ENCODE measurements around the gene SRSF1.

DNA sequence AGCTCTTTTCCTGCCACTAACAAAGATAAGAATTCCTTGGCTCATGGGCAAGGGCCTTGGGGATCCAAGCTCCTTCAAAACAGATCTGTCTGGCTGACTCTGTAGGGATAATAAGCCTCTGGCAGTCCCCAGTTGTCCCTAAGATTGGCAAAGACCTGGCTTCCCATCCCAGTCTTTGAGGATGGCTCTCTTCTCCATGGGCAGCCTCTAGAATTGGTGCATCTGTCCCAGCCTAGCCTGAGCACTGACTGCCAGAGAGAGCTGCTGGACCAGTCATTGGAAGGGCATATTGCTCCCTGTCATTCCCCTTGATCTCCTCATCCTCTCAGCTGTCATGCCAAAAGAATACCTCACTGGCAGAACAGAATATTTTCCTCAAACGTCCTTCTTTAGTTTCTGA, 38.6 kb downstream of the SRSF1 start:
- TF ChIP-seq, protein P1, sequence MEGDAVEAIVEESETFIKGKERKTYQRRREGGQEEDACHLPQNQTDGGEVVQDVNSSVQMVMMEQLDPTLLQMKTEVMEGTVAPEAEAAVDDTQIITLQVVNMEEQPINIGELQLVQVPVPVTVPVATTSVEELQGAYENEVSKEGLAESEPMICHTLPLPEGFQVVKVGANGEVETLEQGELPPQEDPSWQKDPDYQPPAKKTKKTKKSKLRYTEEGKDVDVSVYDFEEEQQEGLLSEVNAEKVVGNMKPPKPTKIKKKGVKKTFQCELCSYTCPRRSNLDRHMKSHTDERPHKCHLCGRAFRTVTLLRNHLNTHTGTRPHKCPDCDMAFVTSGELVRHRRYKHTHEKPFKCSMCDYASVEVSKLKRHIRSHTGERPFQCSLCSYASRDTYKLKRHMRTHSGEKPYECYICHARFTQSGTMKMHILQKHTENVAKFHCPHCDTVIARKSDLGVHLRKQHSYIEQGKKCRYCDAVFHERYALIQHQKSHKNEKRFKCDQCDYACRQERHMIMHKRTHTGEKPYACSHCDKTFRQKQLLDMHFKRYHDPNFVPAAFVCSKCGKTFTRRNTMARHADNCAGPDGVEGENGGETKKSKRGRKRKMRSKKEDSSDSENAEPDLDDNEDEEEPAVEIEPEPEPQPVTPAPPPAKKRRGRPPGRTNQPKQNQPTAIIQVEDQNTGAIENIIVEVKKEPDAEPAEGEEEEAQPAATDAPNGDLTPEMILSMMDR (conservative IDR thresholded peaks at IDR 0.05; ENCODE audit: low read length): no peak
- no peak for TF ChIP-seq EZH2phosphoT487 (IDR thresholded peaks at IDR 0.05; ENCODE audit: borderline replicate concordance)
